Psoas muscle (tissue), 8 donors: ENCODE measurements around the gene SMPDL3A. TPM values are rescaled to one million over a fixed set of nuclear protein-coding genes. Genes with fewer than 3 reads are reported as not detected.

Experiments
- ATAC-seq, 4 donors: fragments of 200-7000 bp; cut with Tn5 transposase; one replicate each; pipeline ENCODE4 v1.9.1; 2020; ENCODE audit warnings: moderate library complexity in 3 of 4, mild to moderate bottlenecking in 2 of 4
- DNase-seq, 2 donors: peaks; one replicate each; pipeline ENCODE4 v3.0.0-alpha.2; 2020
- H3K27ac ChIP-seq: fragments of 200-600 bp; one replicate; pipeline ENCODE4 v1.8.0; 2022
- H3K27me3 ChIP-seq, 3 donors: fragments of 200-600 bp in 1 of 3; one replicate each; pipeline versions ENCODE4 v1.6.1 to v1.8.0; 2013 to 2022; ENCODE audit warnings: low read length in 2 of 3, mild to moderate bottlenecking in 2 of 3, moderate library complexity in 1 of 3; ENCODE audit not compliant: insufficient read depth in 3 of 3
- H3K36me3 ChIP-seq, 2 donors: fragments of 200-600 bp in 1 of 2; one replicate each; pipeline versions ENCODE4 v1.6.1 to v1.8.0; 2013 to 2022; ENCODE audit warnings: low read depth in 1 of 2, mild to moderate bottlenecking in 1 of 2, moderate library complexity in 1 of 2; ENCODE audit not compliant: insufficient read depth in 1 of 2
- H3K4me1 ChIP-seq: fragments of 200-600 bp; one replicate; pipeline ENCODE4 v1.8.0; 2022
- H3K4me3 ChIP-seq: fragments of 200-600 bp; one replicate; pipeline ENCODE4 v1.8.0; 2022; ENCODE audit warnings: mild to moderate bottlenecking
- H3K9me3 ChIP-seq: fragments of 200-600 bp; one replicate; pipeline ENCODE4 v1.8.0; 2022
- CTCF ChIP-seq: fragments of 200-600 bp; IDR thresholded peaks from one replicate; pipeline ENCODE4 v1.8.0; 2022; ENCODE audit warnings: antibody characterized with exemption
- WGBS, 3 donors: extraction: QIAGEN DNeasy Blood & Tissue Kit; methylation state at CpG; one replicate each; pipeline versions ENCODE4 v1.1.6 to v1.1.7; 2013; 5-methylcytosine and 5-hydroxymethylcytosine counted together
- intact Hi-C, 2 donors: fragments of 100-400 bp; cut with DNase I; formaldehyde crosslinking; loops; one replicate each; pipeline versions ENCODE4 v1.11.0 to v1.14.2; 2022
- polyA plus RNA-seq, 3 donors: library from polyadenylated mRNA; stranded (reverse); fragments of 200-250 nt; gene quantifications; one replicate each; pipeline ENCODE4 v1.2.3, GENCODE V29; 2013
- total RNA-seq, 4 donors: library from RNA; stranded (reverse); fragmentation: NEBNext Ultra II Directional in 2 of 4; extraction: Animal tissue kit (Norgen Biotek cat#: 25700) in 2 of 4; gene quantifications; one replicate each; pipeline versions ENCODE4 v1.2.1 to v1.2.4, GENCODE V29; 2021 to 2023
- donor health status: healthy with polysubstance abuse.
- donor health status: DM: no; HTN: no; CAD: no; lungs with moderate emphysema.
- donor health status: Bipolar disorder and iron deficiency.
- donor health status: healthy.
- donor health status: DM: yes; HTN: yes; CAD: no.
- donor health status: DM: no; HTN: no; CAD: no.
- donor health status: DM: no; HTN: no; CAD: no.
- donor health status: DM: yes; HTN: yes; CAD: no.

The SMPDL3A gene
- total and polyA plus RNA-seq, 7 donors = 6.3 to 38.4 (median 27.6) TPM

GRCh38 chr6:122801397-122801796, 12.3 kb downstream of the SMPDL3A start:
- Histone ChIP-seq H3K4me3 (no peak overlapping the region), H3K27ac (no peak overlapping the region), H3K9me3 (no peaks in the 10 kb centered on the region), H3K27me3 (no peaks in the 10 kb centered on the region), H3K4me1 (peaks cover 17% of the 10 kb centered on the region), H3K36me3 (peaks cover 2 to 59% of the 10 kb centered on the region in 2 donors)
- DNase-seq = no peak
- no peak for TF ChIP-seq CTCF
- 74 to 88% (median 81%) methylated on average over 1 of the region's 1 CpG for WGBS, 3 donors
- intact Hi-C loops = no loop called here
- no peak for ATAC-seq

DNA sequence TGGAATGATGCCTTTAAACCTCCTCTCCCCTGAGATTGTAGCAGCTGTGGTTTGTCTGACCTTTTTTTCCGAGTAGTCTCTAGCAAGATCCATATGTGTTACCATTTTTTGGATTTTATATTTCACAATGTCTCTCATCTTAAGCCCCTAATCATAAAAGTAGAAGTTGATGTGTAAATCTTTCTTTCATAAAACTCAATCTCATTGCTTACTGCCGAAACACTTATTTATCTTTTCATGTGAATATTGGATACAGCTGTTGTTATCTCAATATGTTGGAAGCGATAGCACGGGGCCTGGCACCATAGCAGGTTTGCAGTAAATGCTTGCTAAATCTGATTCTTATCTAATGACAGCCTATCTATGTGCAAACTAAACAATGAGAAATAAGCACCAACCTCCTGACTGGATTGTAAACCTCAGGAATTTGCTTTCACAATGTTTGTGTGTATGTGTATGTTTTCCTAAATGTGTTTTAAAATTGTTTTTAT, 14.2 kb downstream of the SMPDL3A start:
- ATAC-seq (no peak), DNase-seq (no peak)
- no peaks in the 10 kb centered on the region for H3K9me3 ChIP-seq
- H3K4me1 ChIP-seq = peaks cover 17% of the 10 kb centered on the region
- H3K36me3 ChIP-seq = peaks cover 2 to 64% of the 10 kb centered on the region in 2 donors
- H3K27me3 ChIP-seq = no peaks in the 10 kb centered on the region
- intact Hi-C loops = no loop called here
- no peak for TF ChIP-seq CTCF
- no peak overlapping the region for H3K27ac ChIP-seq
- H3K4me3 ChIP-seq = no peak overlapping the region
- 20 to 55% (median 22%) methylated on average over 4 of the region's 4 CpGs for WGBS, 3 donors

DNA sequence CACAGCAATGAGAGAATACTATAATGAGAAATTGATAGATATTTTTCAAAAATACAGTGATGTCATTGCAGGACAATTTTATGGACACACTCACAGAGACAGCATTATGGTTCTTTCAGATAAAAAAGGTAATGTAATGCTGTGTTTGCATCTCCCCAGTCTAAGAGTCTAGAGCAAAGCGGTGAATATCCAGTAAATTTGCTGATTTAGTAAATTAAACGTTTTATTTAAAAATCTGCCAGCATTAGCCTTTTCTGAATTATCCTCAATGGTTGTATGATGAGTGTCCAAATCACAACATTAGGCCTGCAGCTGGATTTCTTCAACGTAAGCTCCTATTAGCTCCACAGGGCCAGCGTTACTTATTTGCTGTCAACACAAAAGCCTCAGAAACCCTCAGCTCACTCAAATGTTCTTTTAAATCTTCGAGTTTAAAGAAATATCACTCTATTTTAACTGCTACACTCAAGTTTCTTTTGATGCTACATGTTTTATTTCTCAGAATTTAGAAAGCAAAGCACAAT, 16.0 kb downstream of the SMPDL3A start:
- peaks cover 2 to 80% of the 10 kb centered on the region in 2 donors for H3K36me3 ChIP-seq
- TF ChIP-seq CTCF = no peak
- H3K4me3 ChIP-seq = no peak overlapping the region
- H3K9me3 ChIP-seq = no peaks in the 10 kb centered on the region
- H3K4me1 ChIP-seq = peaks cover 3% of the 10 kb centered on the region
- H3K27ac ChIP-seq = no peak overlapping the region
- DNase-seq (no peak), ATAC-seq (no peak)
- no peaks in the 10 kb centered on the region for H3K27me3 ChIP-seq
- WGBS, 3 donors = 58 to 62% (median 58%) methylated on average over 5 of the region's 5 CpGs
- intact Hi-C loops = no loop called here

DNA sequence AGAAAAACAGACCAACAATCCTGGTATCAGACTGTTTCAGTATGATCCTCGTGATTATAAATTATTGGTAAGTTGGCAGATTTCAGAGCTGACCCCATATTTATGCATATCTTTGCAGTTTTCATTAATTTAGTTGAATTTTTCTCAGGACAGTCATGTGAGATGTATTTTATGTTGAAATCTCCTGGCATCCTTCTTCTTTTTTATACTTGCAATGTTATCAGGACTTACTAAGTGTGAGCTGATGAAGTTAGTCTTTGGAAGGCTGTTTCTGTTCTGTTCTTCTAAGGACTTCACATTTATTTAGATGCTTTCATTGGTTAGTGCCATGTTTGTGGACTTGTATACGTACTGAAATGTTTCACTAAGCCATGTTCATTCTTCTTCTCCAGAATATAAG, 17.2 kb downstream of the SMPDL3A start:
- Histone ChIP-seq H3K4me1 (no peaks in the 10 kb centered on the region), H3K27me3 (no peaks in the 10 kb centered on the region), H3K4me3 (no peak overlapping the region), H3K36me3 (peaks cover 8 to 89% of the 10 kb centered on the region in 2 donors), H3K9me3 (no peaks in the 10 kb centered on the region), H3K27ac (no peak overlapping the region)
- ATAC-seq (no peak), DNase-seq (no peak)
- no peak for TF ChIP-seq CTCF
- intact Hi-C loops = no loop called here
- 91 to 94% (median 93%) methylated on average over 2 of the region's 2 CpGs for WGBS, 3 donors
